Suprapubic skin (tissue), 3 donors: ENCODE measurements around the gene ASB4.

Experiments
- POLR2A ChIP-seq, 2 donors: fragments of 450-650 bp; IDR thresholded peaks; one replicate each; pipeline ENCODE4 v1.6.1; 2017; ENCODE audit warnings: antibody characterized with exemption in 2 of 2, mild to moderate bottlenecking in 2 of 2, moderate library complexity in 2 of 2
- TF ChIP-seq, protein P1 (sequence below), 2 donors: fragments of 200-600 bp in 1 of 2; fragments of 450-650 bp in 1 of 2; sonication (generic) in 1 of 2; IDR thresholded peaks; one replicate each; pipeline ENCODE4 v1.5.1; 2016 to 2019; ENCODE audit warnings: antibody characterized with exemption in 2 of 2, mild to moderate bottlenecking in 1 of 2, moderate library complexity in 1 of 2

DNA sequence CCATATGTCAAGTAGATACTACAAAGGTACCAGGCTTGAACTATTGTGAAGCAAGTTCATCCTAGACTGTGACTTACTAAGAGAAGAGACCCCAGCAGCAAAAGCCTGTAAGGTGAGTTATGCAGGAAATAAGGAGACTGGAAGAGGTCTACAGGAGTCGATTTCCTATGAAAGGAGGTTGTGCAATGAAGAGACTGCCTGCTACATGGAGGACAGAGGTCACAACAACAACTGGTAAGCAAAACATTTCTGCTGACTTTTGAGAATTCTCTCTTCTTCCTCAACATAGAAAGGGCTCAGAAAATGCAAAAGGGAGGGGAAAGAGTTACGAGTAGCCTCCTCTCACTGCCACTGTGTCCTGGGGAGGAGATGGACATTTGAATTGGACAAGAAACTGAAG, 68.2 kb downstream of the ASB4 start:
- no peak for TF ChIP-seq POLR2A (IDR thresholded peaks at IDR 0.05)
- TF ChIP-seq, protein P1, sequence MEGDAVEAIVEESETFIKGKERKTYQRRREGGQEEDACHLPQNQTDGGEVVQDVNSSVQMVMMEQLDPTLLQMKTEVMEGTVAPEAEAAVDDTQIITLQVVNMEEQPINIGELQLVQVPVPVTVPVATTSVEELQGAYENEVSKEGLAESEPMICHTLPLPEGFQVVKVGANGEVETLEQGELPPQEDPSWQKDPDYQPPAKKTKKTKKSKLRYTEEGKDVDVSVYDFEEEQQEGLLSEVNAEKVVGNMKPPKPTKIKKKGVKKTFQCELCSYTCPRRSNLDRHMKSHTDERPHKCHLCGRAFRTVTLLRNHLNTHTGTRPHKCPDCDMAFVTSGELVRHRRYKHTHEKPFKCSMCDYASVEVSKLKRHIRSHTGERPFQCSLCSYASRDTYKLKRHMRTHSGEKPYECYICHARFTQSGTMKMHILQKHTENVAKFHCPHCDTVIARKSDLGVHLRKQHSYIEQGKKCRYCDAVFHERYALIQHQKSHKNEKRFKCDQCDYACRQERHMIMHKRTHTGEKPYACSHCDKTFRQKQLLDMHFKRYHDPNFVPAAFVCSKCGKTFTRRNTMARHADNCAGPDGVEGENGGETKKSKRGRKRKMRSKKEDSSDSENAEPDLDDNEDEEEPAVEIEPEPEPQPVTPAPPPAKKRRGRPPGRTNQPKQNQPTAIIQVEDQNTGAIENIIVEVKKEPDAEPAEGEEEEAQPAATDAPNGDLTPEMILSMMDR (IDR thresholded peaks at IDR 0.05): no peak
